ENCODE measurements around the gene PPDPF.
"Not testable (repeated sequence)": the region's sequence is repeated elsewhere in the genome, so short reads cannot be mapped to it uniquely, and the experiment has no call there.

Gene PPDPF

GRCh38 chr20:63551068-63551467, 30.5 kb downstream of the PPDPF start:
- DNase-seq (ENCODE audit: low spot score) = no peak

GRCh38 chr20:63552481-63553249, 32.1 kb downstream of the PPDPF start:
- DNase-seq (ENCODE audit: low spot score) = no peak

- DNase-seq (ENCODE audit: low spot score) = no peak
Observed at GRCh38 chr20:63553251-63553932, 32.8 kb downstream of the PPDPF start.

GRCh38 chr20:63553933-63554290, 33.3 kb downstream of the PPDPF start, which contains the start of gene FNDC11:
Gene FNDC11 (plus strand): TSS chr20:63554159. CDS start chr20:63555664, 1,505 bp downstream.
- DNase-seq (ENCODE audit: low spot score) = no peak

- DNase-seq (ENCODE audit: low spot score) = no peak
Observed at GRCh38 chr20:63554361-63555278, 34.1 kb downstream of the PPDPF start.

GRCh38 chr20:63555661-63556381, 35.3 kb downstream of the PPDPF start:
- no peak for DNase-seq (ENCODE audit: low spot score)

GRCh38 chr20:63556873-63557478, 36.4 kb downstream of the PPDPF start:
- no peak for DNase-seq (ENCODE audit: low spot score)

- no peak for DNase-seq (ENCODE audit: low spot score)
Observed at GRCh38 chr20:63557481-63557891, 36.9 kb downstream of the PPDPF start.

- no peak for DNase-seq (ENCODE audit: low spot score)
Observed at GRCh38 chr20:63558804-63559484, 38.4 kb downstream of the PPDPF start.

- not testable (repeated sequence) for DNase-seq (ENCODE audit: low spot score)
Observed at GRCh38 chr20:63559485-63560332, 39.1 kb downstream of the PPDPF start.

GRCh38 chr20:63560333-63560805, 39.8 kb downstream of the PPDPF start:
- no peak for DNase-seq (ENCODE audit: low spot score)

GRCh38 chr20:63560856-63561609, 40.5 kb downstream of the PPDPF start:
- DNase-seq (ENCODE audit: low spot score) = no peak

GRCh38 chr20:63561624-63562396, 41.2 kb downstream of the PPDPF start:
- DNase-seq (ENCODE audit: low spot score) = no peak

- DNase-seq (ENCODE audit: low spot score) = no peak
Observed at GRCh38 chr20:63562461-63563224, 42.1 kb downstream of the PPDPF start.

GRCh38 chr20:63563225-63563935, 42.8 kb downstream of the PPDPF start:
- no peak for DNase-seq (ENCODE audit: low spot score)

GRCh38 chr20:63564036-63564810, 43.7 kb downstream of the PPDPF start:
- DNase-seq (ENCODE audit: low spot score) = no peak

All from HuH-7.5 (cell line).